ENCODE results near the gene SMIM30. TPM values are rescaled to one million over a fixed set of nuclear protein-coding genes. Genes with fewer than 3 reads are reported as not detected.
A peak's percentile ranks its signal among the peaks of the same experiment; 100 is the strongest.
"Not testable (repeated sequence)": the region's sequence is repeated elsewhere in the genome, so short reads cannot be mapped to it uniquely, and the experiment has no call there.

The SMIM30 gene
- total RNA-seq, 1 donor from 2014 or later, result 52.9 TPM

DNA sequence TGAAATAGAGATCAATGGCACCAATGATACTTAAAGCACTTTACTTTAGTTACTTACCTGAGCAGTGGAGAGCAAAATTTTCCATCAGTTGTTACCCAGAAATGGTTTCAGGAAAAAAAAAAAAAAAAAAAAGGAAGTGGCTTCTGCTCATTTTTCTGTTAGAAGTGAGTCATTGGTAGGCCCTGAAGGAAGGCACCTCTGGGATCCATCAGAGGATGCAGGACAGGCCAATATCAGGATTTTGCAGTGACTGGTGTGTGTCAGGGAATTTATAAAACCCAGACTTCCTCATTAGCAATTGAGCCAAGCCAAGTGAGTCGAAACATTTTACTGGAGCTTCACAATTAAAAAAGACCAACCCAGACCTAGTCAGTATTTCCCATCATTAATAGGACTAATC is 2.3 kb upstream of the SMIM30 start:
- FAIRE-seq, result no peak
- no peaks in the 10 kb centered on the region for H3K36me3 Mint-ChIP-seq (ENCODE audit: low read depth, unreplicated experiment)

DNA sequence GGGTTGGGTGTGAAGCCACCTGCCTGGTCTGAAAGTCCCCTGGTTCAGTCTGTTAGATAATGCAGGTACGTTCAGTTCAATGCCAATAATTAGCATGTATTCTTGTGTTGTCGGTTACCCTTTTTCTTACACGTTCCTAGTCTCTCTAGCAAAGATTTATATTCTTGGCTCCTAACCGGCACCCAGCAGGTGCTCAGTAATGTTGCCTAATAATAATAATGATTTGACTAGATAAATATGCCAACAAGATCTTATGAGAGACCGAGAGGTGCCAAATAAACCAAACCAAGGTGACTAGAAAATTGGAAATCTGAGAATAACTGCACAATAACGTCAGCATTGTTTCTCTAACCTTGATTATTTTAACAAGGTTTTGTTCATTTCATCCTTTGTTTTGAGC is 1.1 kb upstream of the SMIM30 start:
- no peaks in the 10 kb centered on the region for H3K9me3 Mint-ChIP-seq (ENCODE audit: unreplicated experiment)

More for the DNA sequence above, 2.3 kb upstream of the SMIM30 start:
- H2AFZ ChIP-seq (ENCODE audit: low read depth, low read length), result no peak overlapping the region
- peaks cover 8% of the 10 kb centered on the region for H3K79me2 ChIP-seq (ENCODE audit: insufficient read depth, low read length)
- Mint-ChIP-seq H3K27me3 (ENCODE audit: low read depth, unreplicated experiment) (no peaks in the 10 kb centered on the region), H3K27ac (ENCODE audit: unreplicated experiment) (no peak overlapping the region), H3K4me1 (ENCODE audit: low read depth, unreplicated experiment) (no peaks in the 10 kb centered on the region), H3K9me3 (ENCODE audit: unreplicated experiment) (no peaks in the 10 kb centered on the region), H3K4me3 (ENCODE audit: unreplicated experiment) (no peak overlapping the region)
- no peak overlapping the region for H3K9ac ChIP-seq (ENCODE audit: low read length)
- no peaks in the 10 kb centered on the region for H3K36me3 ChIP-seq (ENCODE audit: insufficient read depth, low read length)
- no peaks in the 10 kb centered on the region for H4K20me1 ChIP-seq (ENCODE audit: insufficient read depth, low read length)
- H3K9me3 ChIP-seq (ENCODE audit: insufficient read depth, low read depth, low read length), result no peaks in the 10 kb centered on the region
- no peak for DNase-seq (ENCODE audit: low read depth)
- no peaks in the 10 kb centered on the region for H3K27me3 ChIP-seq (ENCODE audit: insufficient read depth, low read length)
- TF ChIP-seq EZH2 (IDR thresholded peaks at IDR 0.05; ENCODE audit: insufficient read depth, low read length) (no peak), CTCF (IDR thresholded peaks at IDR 0.05; ENCODE audit: insufficient read depth, low read depth, low read length) (no peak)
- no peak overlapping the region for H3K27ac ChIP-seq (ENCODE audit: low read depth, low read length)
- H3K4me2 ChIP-seq (ENCODE audit: low read length), result no peak overlapping the region
- no peak overlapping the region for H3K4me3 ChIP-seq (ENCODE audit: insufficient read depth, low read depth, low read length)
- H3K4me1 ChIP-seq (ENCODE audit: insufficient read depth, low read length), result no peaks in the 10 kb centered on the region

DNA sequence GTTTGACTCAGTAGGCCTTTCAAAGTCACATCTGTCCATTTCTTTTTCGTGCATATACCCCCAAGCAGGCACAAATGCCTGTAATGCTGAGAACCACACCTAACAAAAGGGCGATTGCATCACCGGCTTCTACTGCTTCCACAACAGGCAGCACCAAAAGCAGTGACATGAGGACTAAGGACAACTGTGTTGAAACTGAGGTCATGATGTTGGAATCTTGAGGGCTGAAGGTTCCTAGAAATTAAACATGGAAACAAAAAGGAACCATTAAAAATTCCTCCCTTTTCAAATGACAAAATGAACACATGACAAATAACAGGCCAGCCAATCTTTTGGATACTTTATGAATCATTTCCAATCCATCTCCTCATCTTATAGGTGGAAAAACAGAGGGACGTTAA is 980 bp downstream of the SMIM30 start:
- not testable (repeated sequence) for FAIRE-seq; H3K27ac ChIP-seq (ENCODE audit: low read depth, low read length); H3K79me2 ChIP-seq (ENCODE audit: insufficient read depth, low read length); H3K36me3 Mint-ChIP-seq (ENCODE audit: low read depth, unreplicated experiment); H3K4me1 Mint-ChIP-seq (ENCODE audit: low read depth, unreplicated experiment); DNase-seq (ENCODE audit: low read depth); H3K27me3 ChIP-seq (ENCODE audit: insufficient read depth, low read length); H2AFZ ChIP-seq (ENCODE audit: low read depth, low read length); H3K36me3 ChIP-seq (ENCODE audit: insufficient read depth, low read length); H3K9me3 Mint-ChIP-seq (ENCODE audit: unreplicated experiment); H3K4me1 ChIP-seq (ENCODE audit: insufficient read depth, low read length); H3K27me3 Mint-ChIP-seq (ENCODE audit: low read depth, unreplicated experiment); H3K9me3 ChIP-seq (ENCODE audit: insufficient read depth, low read depth, low read length); H4K20me1 ChIP-seq (ENCODE audit: insufficient read depth, low read length)
- Histone ChIP-seq H3K9ac (ENCODE audit: low read length) (peak overlapping the region; percentile 87), H3K4me3 (ENCODE audit: insufficient read depth, low read depth, low read length) (peak overlapping the region; percentile 91), H3K4me2 (ENCODE audit: low read length) (peak overlapping the region; percentile 88)
- H3K4me3 Mint-ChIP-seq (ENCODE audit: unreplicated experiment), result peak overlapping the region; percentile 97
- H3K27ac Mint-ChIP-seq (ENCODE audit: unreplicated experiment), result peak overlapping the region; percentile 68

More for the DNA sequence above, 1.1 kb upstream of the SMIM30 start:
- Histone ChIP-seq H3K4me2 (ENCODE audit: low read length) (no peak overlapping the region), H3K79me2 (ENCODE audit: insufficient read depth, low read length) (peaks cover 8% of the 10 kb centered on the region), H3K4me3 (ENCODE audit: insufficient read depth, low read depth, low read length) (no peak overlapping the region), H2AFZ (ENCODE audit: low read depth, low read length) (no peak overlapping the region), H3K27me3 (ENCODE audit: insufficient read depth, low read length) (no peaks in the 10 kb centered on the region), H3K36me3 (ENCODE audit: insufficient read depth, low read length) (no peaks in the 10 kb centered on the region), H3K4me1 (ENCODE audit: insufficient read depth, low read length) (no peaks in the 10 kb centered on the region), H3K9ac (ENCODE audit: low read length) (no peak overlapping the region), H3K9me3 (ENCODE audit: insufficient read depth, low read depth, low read length) (no peaks in the 10 kb centered on the region), H4K20me1 (ENCODE audit: insufficient read depth, low read length) (no peaks in the 10 kb centered on the region), H3K27ac (ENCODE audit: low read depth, low read length) (no peak overlapping the region)
- H3K27ac Mint-ChIP-seq (ENCODE audit: unreplicated experiment), result no peak overlapping the region
- H3K4me1 Mint-ChIP-seq (ENCODE audit: low read depth, unreplicated experiment), result no peaks in the 10 kb centered on the region
- FAIRE-seq (no peak), DNase-seq (ENCODE audit: low read depth) (no peak)
- no peak overlapping the region for H3K4me3 Mint-ChIP-seq (ENCODE audit: unreplicated experiment)
- TF ChIP-seq EZH2 (IDR thresholded peaks at IDR 0.05; ENCODE audit: insufficient read depth, low read length) (no peak), CTCF (IDR thresholded peaks at IDR 0.05; ENCODE audit: insufficient read depth, low read depth, low read length) (no peak)
- H3K27me3 Mint-ChIP-seq (ENCODE audit: low read depth, unreplicated experiment), result no peaks in the 10 kb centered on the region
- H3K36me3 Mint-ChIP-seq (ENCODE audit: low read depth, unreplicated experiment), result no peaks in the 10 kb centered on the region

All from astrocyte (in vitro differentiated cells and primary cell).